ENCODE measurements around the gene HTR3B. TPM values are rescaled to one million over a fixed set of nuclear protein-coding genes. Genes with fewer than 3 reads are reported as not detected.
A peak's percentile ranks its signal among the peaks of the same experiment; 100 is the strongest.

HTR3B gene
- total RNA-seq, 1 donor from 2014 or later, result not detected

- Mint-ChIP-seq H3K27me3 (ENCODE audit: insufficient read depth, low read depth) (no peaks in the 10 kb centered on the region), H3K27ac (no peak overlapping the region), H3K4me1 (peaks cover 22% of the 10 kb centered on the region), H3K36me3 (peaks cover 24% of the 10 kb centered on the region), H3K9me3 (peaks cover 12% of the 10 kb centered on the region), H3K4me3 (no peak overlapping the region)
- peak overlapping the region; percentile 17 for H2AFZ ChIP-seq (replicated peaks)
- no peaks in the 10 kb centered on the region for H4K20me1 ChIP-seq (ENCODE audit: low read depth)
- H3K4me1 ChIP-seq, result peaks cover 11% of the 10 kb centered on the region
- H3K9ac ChIP-seq, result no peak overlapping the region
- TF ChIP-seq CTCF (IDR thresholded peaks at IDR 0.05) (no peak), EZH2phosphoT487 (IDR thresholded peaks at IDR 0.05) (no peak), EZH2 (IDR thresholded peaks at IDR 0.05) (no peak)
- no peak overlapping the region for H3K4me2 ChIP-seq
- no peaks in the 10 kb centered on the region for H3K27me3 ChIP-seq
- H3K36me3 ChIP-seq, result no peaks in the 10 kb centered on the region
- peaks cover 23% of the 10 kb centered on the region for H3K79me2 ChIP-seq (ENCODE audit: low read depth)
- no peaks in the 10 kb centered on the region for H3K9me3 ChIP-seq (ENCODE audit: low read depth)
- no peak overlapping the region for H3K4me3 ChIP-seq
- H3F3A ChIP-seq (ENCODE audit: low read depth), result peaks cover 18% of the 10 kb centered on the region
- H3K27ac ChIP-seq, result no peak overlapping the region
- no peak for DNase-seq (ENCODE audit: low spot score)
Observed at GRCh38 chr11:113859665-113860064, 44.9 kb upstream of the HTR3B start.

GRCh38 chr11:113862435-113862834 is 42.2 kb upstream of the HTR3B start:
- DNase-seq (ENCODE audit: low spot score), result peak; percentile 48
- no peak overlapping the region for H3K27ac ChIP-seq
- H3K79me2 ChIP-seq (ENCODE audit: low read depth), result peaks cover 27% of the 10 kb centered on the region
- H3K4me3 ChIP-seq, result no peak overlapping the region
- no peak overlapping the region for H3K4me2 ChIP-seq
- H3F3A ChIP-seq (ENCODE audit: low read depth), result peaks cover 18% of the 10 kb centered on the region
- no peaks in the 10 kb centered on the region for H3K27me3 ChIP-seq
- TF ChIP-seq EZH2phosphoT487 (IDR thresholded peaks at IDR 0.05) (peak; percentile 65), EZH2 (IDR thresholded peaks at IDR 0.05) (no peak)
- H3K9me3 ChIP-seq (ENCODE audit: low read depth), result no peaks in the 10 kb centered on the region
- no peak overlapping the region for H3K9ac ChIP-seq
- no peaks in the 10 kb centered on the region for H3K27me3 Mint-ChIP-seq (ENCODE audit: insufficient read depth, low read depth)
- H3K4me1 Mint-ChIP-seq, result peaks cover 22% of the 10 kb centered on the region
- no peaks in the 10 kb centered on the region for H4K20me1 ChIP-seq (ENCODE audit: low read depth)
- no peaks in the 10 kb centered on the region for H3K36me3 ChIP-seq
- peaks cover 11% of the 10 kb centered on the region for H3K4me1 ChIP-seq
- H3K36me3 Mint-ChIP-seq, result peaks cover 45% of the 10 kb centered on the region
- H3K4me3 Mint-ChIP-seq, result peak overlapping the region; percentile 13
- peaks cover 27% of the 10 kb centered on the region for H3K9me3 Mint-ChIP-seq
- H2AFZ ChIP-seq (replicated peaks), result no peak overlapping the region
- peak overlapping the region; percentile 4 for H3K27ac Mint-ChIP-seq

- H3K27me3 Mint-ChIP-seq (ENCODE audit: insufficient read depth, low read depth), result no peaks in the 10 kb centered on the region
- peaks cover 27% of the 10 kb centered on the region for H3K9me3 Mint-ChIP-seq
- Histone ChIP-seq H4K20me1 (ENCODE audit: low read depth) (no peaks in the 10 kb centered on the region), H2AFZ (replicated peaks) (no peak overlapping the region), H3K4me2 (no peak overlapping the region), H3K27me3 (no peaks in the 10 kb centered on the region), H3F3A (ENCODE audit: low read depth) (peaks cover 18% of the 10 kb centered on the region), H3K4me3 (no peak overlapping the region), H3K9me3 (ENCODE audit: low read depth) (no peaks in the 10 kb centered on the region), H3K27ac (no peak overlapping the region), H3K79me2 (ENCODE audit: low read depth) (peaks cover 29% of the 10 kb centered on the region), H3K4me1 (peaks cover 11% of the 10 kb centered on the region), H3K36me3 (no peaks in the 10 kb centered on the region), H3K9ac (no peak overlapping the region)
- DNase-seq (ENCODE audit: low spot score), result no peak
- H3K36me3 Mint-ChIP-seq, result peaks cover 53% of the 10 kb centered on the region
- peaks cover 22% of the 10 kb centered on the region for H3K4me1 Mint-ChIP-seq
- H3K27ac Mint-ChIP-seq, result no peak overlapping the region
- H3K4me3 Mint-ChIP-seq, result no peak overlapping the region
- TF ChIP-seq EZH2 (IDR thresholded peaks at IDR 0.05), result no peak
- TF ChIP-seq CTCF (IDR thresholded peaks at IDR 0.05), result no peak
- no peak for TF ChIP-seq EZH2phosphoT487 (IDR thresholded peaks at IDR 0.05)
Observed at GRCh38 chr11:113864410-113864809, 40.2 kb upstream of the HTR3B start.

GRCh38 chr11:113865873-113866272 is 38.7 kb upstream of the HTR3B start:
- Histone ChIP-seq H2AFZ (replicated peaks) (no peak overlapping the region), H3K4me1 (peaks cover 7% of the 10 kb centered on the region), H3K36me3 (no peaks in the 10 kb centered on the region), H3K9ac (no peak overlapping the region), H3K27me3 (no peaks in the 10 kb centered on the region), H4K20me1 (ENCODE audit: low read depth) (no peaks in the 10 kb centered on the region), H3K4me3 (no peak overlapping the region), H3K79me2 (ENCODE audit: low read depth) (peaks cover 34% of the 10 kb centered on the region), H3K27ac (no peak overlapping the region), H3K4me2 (no peak overlapping the region), H3K9me3 (ENCODE audit: low read depth) (no peaks in the 10 kb centered on the region), H3F3A (ENCODE audit: low read depth) (peaks cover 14% of the 10 kb centered on the region)
- Mint-ChIP-seq H3K27ac (no peak overlapping the region), H3K27me3 (ENCODE audit: insufficient read depth, low read depth) (no peaks in the 10 kb centered on the region), H3K36me3 (peaks cover 53% of the 10 kb centered on the region), H3K9me3 (peaks cover 27% of the 10 kb centered on the region), H3K4me3 (no peak overlapping the region), H3K4me1 (peaks cover 19% of the 10 kb centered on the region)
- TF ChIP-seq CTCF (IDR thresholded peaks at IDR 0.05), result no peak
- TF ChIP-seq EZH2 (IDR thresholded peaks at IDR 0.05), result no peak
- no peak for TF ChIP-seq EZH2phosphoT487 (IDR thresholded peaks at IDR 0.05)
- DNase-seq (ENCODE audit: low spot score), result no peak

Measured in neural progenitor cell (in vitro differentiated cells).